Effector memory CD4-positive, alpha-beta T cell (primary cell): Measurements from ENCODE around the gene UBE2L6.

Experiments
- DNase-seq, 3 donors: peaks; one replicate each; pipeline ENCODE4 v3.0.0-alpha.2; 2020
- H3K27ac ChIP-seq: 2 replicates; pipeline ENCODE4 v1.7.0; 2013; ENCODE audit warnings: mild to moderate bottlenecking, low read length, moderate library complexity; ENCODE audit not compliant: insufficient read depth, poor library complexity, severe bottlenecking
- H3K27me3 ChIP-seq: replicated peaks from 2 replicates; pipeline ENCODE4 v1.7.0; 2013; ENCODE audit warnings: mild to moderate bottlenecking, low read length; ENCODE audit not compliant: insufficient read depth, control insufficient read depth, poor library complexity, severe bottlenecking
- H3K36me3 ChIP-seq: 2 replicates; pipeline ENCODE4 v1.7.0; 2013; ENCODE audit warnings: mild to moderate bottlenecking, low read length, moderate library complexity; ENCODE audit not compliant: control insufficient read depth, insufficient read depth
- H3K4me1 ChIP-seq: 2 replicates; pipeline ENCODE4 v1.7.0; 2013; ENCODE audit warnings: low read length, mild to moderate bottlenecking; ENCODE audit not compliant: control insufficient read depth, insufficient read depth, poor library complexity, severe bottlenecking
- H3K4me3 ChIP-seq: 2 replicates; pipeline ENCODE4 v1.7.0; 2013; ENCODE audit warnings: low read length, low read depth, mild to moderate bottlenecking; ENCODE audit not compliant: insufficient read depth, poor library complexity, severe bottlenecking
- H3K9me3 ChIP-seq: 2 replicates; pipeline ENCODE4 v1.7.0; 2013; ENCODE audit warnings: mild to moderate bottlenecking, low read length, moderate library complexity; ENCODE audit not compliant: control insufficient read depth
- total RNA-seq, 3 donors: gene quantifications; one replicate each; lab custom pipeline; 2026; lab: John Stamatoyannopoulos, UW

Gene UBE2L6
- total RNA-seq, result 44.9 to 52.3 (median 49.8) reads per million in 3 donors

- no peaks in the 10 kb centered on the region for H3K9me3 ChIP-seq
- peak within 1 kb of the TSS; percentile 89 for H3K4me3 ChIP-seq
- peak; percentile 48 to 76 (median 69) for DNase-seq
- peak within 1 kb of the TSS; percentile 92 for H3K27ac ChIP-seq
- H3K27me3 ChIP-seq, result no peaks in the 10 kb centered on the region
- peaks cover 8% of the 10 kb centered on the region for H3K4me1 ChIP-seq
- H3K36me3 ChIP-seq, result no peaks in the 10 kb centered on the region
Observed at GRCh38 chr11:57567515-57568329, at the start of gene UBE2L6. TSS of gene UBE2L6 (minus strand) at chr11:57567672. CDS start at chr11:57567611, 61 bp downstream.

- no peak for DNase-seq
- no peaks in the 10 kb centered on the region for H3K36me3 ChIP-seq
- H3K27me3 ChIP-seq, result no peaks in the 10 kb centered on the region
- no peaks in the 10 kb centered on the region for H3K9me3 ChIP-seq
- H3K4me1 ChIP-seq, result no peaks in the 10 kb centered on the region
- no peak overlapping the region for H3K4me3 ChIP-seq
- H3K27ac ChIP-seq, result no peak overlapping the region
Observed at GRCh38 chr11:57616595-57616994, 49.1 kb upstream of the UBE2L6 start.

DNA sequence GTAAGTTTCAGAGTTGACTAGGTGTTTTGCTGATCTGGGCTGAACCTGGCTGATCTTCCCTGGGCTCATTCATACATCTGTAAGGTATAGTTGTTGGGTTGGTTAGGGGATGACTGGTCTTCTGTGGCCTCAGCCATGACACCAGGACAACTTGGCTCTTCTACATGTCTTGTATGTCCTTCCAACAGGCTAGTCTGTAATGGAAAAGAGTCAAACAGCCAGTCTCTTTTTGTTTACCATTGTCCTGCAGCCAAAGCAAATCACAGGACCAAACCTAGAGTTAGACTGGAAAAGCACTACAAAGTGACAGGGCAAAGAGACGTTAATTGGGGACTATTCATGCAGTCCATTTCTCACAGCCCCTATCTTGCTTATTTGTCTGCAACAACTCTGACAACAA lies 47.8 kb upstream of the UBE2L6 start:
- H3K36me3 ChIP-seq, result no peaks in the 10 kb centered on the region
- H3K9me3 ChIP-seq, result no peaks in the 10 kb centered on the region
- no peak for DNase-seq

DNA sequence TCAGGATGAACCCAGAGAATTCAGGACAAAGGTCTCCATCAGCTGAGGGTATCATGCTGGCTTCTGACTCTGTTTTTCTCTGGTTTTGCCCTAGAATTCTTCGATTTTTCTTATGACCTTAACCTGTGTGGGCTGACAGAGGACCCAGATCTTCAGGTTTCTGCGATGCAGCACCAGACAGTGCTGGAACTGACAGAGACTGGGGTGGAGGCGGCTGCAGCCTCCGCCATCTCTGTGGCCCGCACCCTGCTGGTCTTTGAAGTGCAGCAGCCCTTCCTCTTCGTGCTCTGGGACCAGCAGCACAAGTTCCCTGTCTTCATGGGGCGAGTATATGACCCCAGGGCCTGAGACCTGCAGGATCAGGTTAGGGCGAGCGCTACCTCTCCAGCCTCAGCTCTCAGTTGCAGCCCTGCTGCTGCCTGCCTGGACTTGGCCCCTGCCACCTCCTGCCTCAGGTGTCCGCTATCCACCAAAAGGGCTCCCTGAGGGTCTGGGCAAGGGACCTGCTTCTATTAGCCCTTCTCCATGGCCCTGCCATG lies 46.8 kb upstream of the UBE2L6 start:
- H3K27ac ChIP-seq, result no peak overlapping the region
- no peak for DNase-seq
- no peak overlapping the region for H3K4me3 ChIP-seq
- no peaks in the 10 kb centered on the region for H3K27me3 ChIP-seq
- no peaks in the 10 kb centered on the region for H3K9me3 ChIP-seq
- H3K4me1 ChIP-seq, result no peaks in the 10 kb centered on the region
- H3K36me3 ChIP-seq, result no peaks in the 10 kb centered on the region

More for the DNA sequence above, 47.8 kb upstream of the UBE2L6 start:
- no peak overlapping the region for H3K4me3 ChIP-seq
- no peaks in the 10 kb centered on the region for H3K27me3 ChIP-seq
- no peak overlapping the region for H3K27ac ChIP-seq
- no peaks in the 10 kb centered on the region for H3K4me1 ChIP-seq

DNA sequence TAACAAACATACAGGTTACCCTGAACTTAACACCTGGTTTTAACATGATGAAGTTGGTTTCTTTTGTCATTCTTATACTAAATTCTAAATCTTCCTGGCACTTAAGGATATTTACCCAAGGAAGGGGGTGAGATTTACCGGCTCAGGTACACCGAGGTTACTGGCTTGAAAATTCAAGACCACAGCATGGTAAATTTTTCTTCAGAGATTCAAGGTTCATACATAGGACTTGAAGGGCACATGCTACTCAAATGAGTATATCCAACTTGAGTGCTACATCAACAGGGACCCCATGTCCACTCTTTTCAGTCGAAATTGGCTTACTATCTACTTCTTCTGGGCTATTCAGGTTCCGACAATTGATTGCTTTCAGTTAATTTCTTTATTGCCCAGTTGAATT lies 42.7 kb upstream of the UBE2L6 start:
- H3K9me3 ChIP-seq, result no peaks in the 10 kb centered on the region
- no peaks in the 10 kb centered on the region for H3K27me3 ChIP-seq
- H3K4me1 ChIP-seq, result no peaks in the 10 kb centered on the region
- no peak overlapping the region for H3K27ac ChIP-seq
- no peak overlapping the region for H3K4me3 ChIP-seq
- no peaks in the 10 kb centered on the region for H3K36me3 ChIP-seq
- DNase-seq, result no peak

DNA sequence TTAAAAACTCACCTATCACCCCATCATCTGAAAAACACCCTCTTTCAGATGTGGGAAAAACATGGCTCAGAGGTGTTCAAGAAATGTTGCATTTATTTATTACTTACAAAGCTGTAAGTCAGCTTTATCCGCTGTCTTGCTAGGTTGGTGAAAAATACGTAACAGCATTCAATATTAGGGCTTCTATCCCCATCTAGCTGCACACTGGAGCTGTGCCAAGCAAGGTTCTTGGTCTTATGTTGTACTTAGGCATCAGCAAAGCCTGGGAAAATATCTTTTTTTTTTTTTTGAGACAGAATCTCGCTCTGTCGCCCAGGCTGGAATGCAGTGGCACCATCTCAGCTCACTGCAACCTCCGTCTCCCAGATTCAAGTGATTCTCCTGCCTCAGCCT lies 37.6 kb upstream of the UBE2L6 start:
- Histone ChIP-seq H3K4me1 (no peaks in the 10 kb centered on the region), H3K27ac (no peak overlapping the region), H3K27me3 (no peaks in the 10 kb centered on the region), H3K36me3 (no peaks in the 10 kb centered on the region), H3K4me3 (no peak overlapping the region), H3K9me3 (no peaks in the 10 kb centered on the region)
- DNase-seq, result no peak

DNA sequence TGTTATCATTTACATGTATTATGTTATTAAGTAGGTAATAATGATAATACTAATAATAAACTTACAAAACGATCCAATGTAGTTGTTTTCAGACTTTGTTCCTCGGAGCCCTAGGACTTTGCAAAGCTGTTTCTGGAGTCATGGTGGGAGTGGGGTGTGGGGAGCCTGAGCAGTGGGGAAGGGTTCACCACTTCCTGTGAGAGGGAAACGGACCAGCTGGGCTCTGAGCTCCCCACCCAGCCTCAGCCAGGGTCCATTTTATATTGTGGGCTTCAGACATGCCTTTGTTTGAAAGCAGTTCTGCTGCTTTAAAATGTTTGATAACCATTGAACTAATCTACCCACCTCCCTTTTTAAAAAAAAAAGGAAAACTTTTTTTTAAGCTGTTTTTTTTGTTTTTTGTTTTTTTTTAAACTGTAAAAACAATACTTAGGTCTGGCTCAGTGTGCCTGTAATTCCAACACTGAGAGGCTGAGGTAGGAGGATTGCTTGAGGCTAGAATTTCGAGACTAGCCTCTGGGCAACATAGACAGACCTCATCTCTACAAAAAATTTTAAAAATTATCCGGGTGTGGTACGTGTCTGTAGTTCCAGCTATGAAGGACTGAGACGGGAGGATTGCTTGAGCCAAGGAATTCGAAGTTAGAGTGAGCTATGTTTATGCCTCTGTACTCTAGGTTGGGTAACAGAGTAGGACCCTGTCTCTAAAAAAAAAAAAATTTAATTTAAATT lies 37.0 kb upstream of the UBE2L6 start:
- H3K9me3 ChIP-seq, result no peaks in the 10 kb centered on the region
- no peaks in the 10 kb centered on the region for H3K4me1 ChIP-seq
- DNase-seq, result no peak
- H3K27ac ChIP-seq, result no peak overlapping the region
- no peaks in the 10 kb centered on the region for H3K36me3 ChIP-seq
- H3K4me3 ChIP-seq, result no peak overlapping the region
- no peaks in the 10 kb centered on the region for H3K27me3 ChIP-seq

- DNase-seq, result no peak
- H3K4me1 ChIP-seq, result no peaks in the 10 kb centered on the region
- no peak overlapping the region for H3K4me3 ChIP-seq
- no peaks in the 10 kb centered on the region for H3K36me3 ChIP-seq
- no peaks in the 10 kb centered on the region for H3K9me3 ChIP-seq
- H3K27ac ChIP-seq, result no peak overlapping the region
- peaks cover 8% of the 10 kb centered on the region for H3K27me3 ChIP-seq
Observed at GRCh38 chr11:57601297-57601696, 33.8 kb upstream of the UBE2L6 start.

- Histone ChIP-seq H3K27ac (no peak overlapping the region), H3K9me3 (no peaks in the 10 kb centered on the region), H3K4me3 (no peak overlapping the region), H3K4me1 (no peaks in the 10 kb centered on the region), H3K27me3 (peaks cover 8% of the 10 kb centered on the region), H3K36me3 (no peaks in the 10 kb centered on the region)
- DNase-seq, result no peak
Observed at GRCh38 chr11:57599381-57599780, 31.9 kb upstream of the UBE2L6 start.

DNA sequence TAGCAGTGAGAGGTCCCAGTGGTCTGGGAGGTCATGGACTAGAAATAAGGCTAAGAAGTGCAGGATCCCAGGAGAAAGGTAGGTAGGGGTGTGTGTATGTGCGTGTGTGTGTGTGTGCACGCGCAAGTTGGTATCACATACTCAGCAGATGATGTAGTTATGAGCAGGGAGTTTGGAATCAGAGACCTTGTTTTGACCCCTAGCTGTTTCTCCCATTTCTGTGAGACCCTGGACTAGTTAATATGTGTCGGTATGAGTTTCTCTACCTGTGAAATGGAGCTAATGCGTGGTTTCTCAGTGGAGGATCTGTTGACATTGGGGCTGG lies 31.3 kb upstream of the UBE2L6 start:
- Histone ChIP-seq H3K4me1 (no peaks in the 10 kb centered on the region), H3K27ac (no peak overlapping the region), H3K36me3 (no peaks in the 10 kb centered on the region), H3K4me3 (no peak overlapping the region), H3K27me3 (peaks cover 8% of the 10 kb centered on the region), H3K9me3 (no peaks in the 10 kb centered on the region)
- DNase-seq, result no peak
